Gastroesophageal sphincter (tissue), 4 donors: ENCODE results near the gene ITIH3. TPM values are rescaled to one million over a fixed set of nuclear protein-coding genes. Genes with fewer than 3 reads are reported as not detected.

Source experiments
- ATAC-seq: fragments of 150-250 bp; one replicate; pipeline ENCODE4 v1.9.1; 2016; ENCODE audit warnings: mild to moderate bottlenecking, moderate library complexity
- H3K27ac ChIP-seq, 4 donors: fragments of 200-600 bp; sonication (generic) in 3 of 4; 1 replicate in 3 of 4; 2 replicates in 1 of 4; pipeline ENCODE4 v1.5.1; 2016 to 2019
- H3K27me3 ChIP-seq: fragments of 200-600 bp; sonication (generic); one replicate; pipeline ENCODE4 v1.5.1; 2019
- H3K36me3 ChIP-seq, 2 donors: fragments of 200-600 bp; sonication (generic); one replicate each; pipeline ENCODE4 v1.5.1; 2019; ENCODE audit warnings: control low read depth in 1 of 2
- H3K4me1 ChIP-seq, 3 donors: fragments of 200-600 bp; sonication (generic); 1 replicate in 2 of 3; 2 replicates in 1 of 3; pipeline ENCODE4 v1.5.1; 2016 to 2019; ENCODE audit warnings: control low read depth in 2 of 3
- H3K4me3 ChIP-seq, 2 donors: fragments of 200-600 bp; sonication (generic); one replicate each; pipeline ENCODE4 v1.5.1; 2019; ENCODE audit warnings: mild to moderate bottlenecking in 1 of 2, moderate library complexity in 1 of 2
- H3K9me3 ChIP-seq, 3 donors: fragments of 200-600 bp; sonication (generic); one replicate each; pipeline ENCODE4 v1.5.1; 2017 to 2019; ENCODE audit warnings: control low read depth in 2 of 3
- CTCF ChIP-seq, 4 experiments: fragments of 200-600 bp in 2 of 4; fragments of 450-650 bp in 2 of 4; sonication (generic) in 1 of 4; IDR thresholded peaks; one replicate each; pipeline ENCODE4 v1.5.1; 2017 to 2019; ENCODE audit warnings: antibody characterized with exemption in 4 of 4, mild to moderate bottlenecking in 2 of 4, moderate library complexity in 2 of 4
- EP300 ChIP-seq: sonication (generic); formaldehyde crosslinking; IDR thresholded peaks from one replicate; pipeline ENCODE4 v1.6.1; 2017; ENCODE audit warnings: antibody characterized with exemption, mild to moderate bottlenecking
- POLR2A ChIP-seq, 2 donors: fragments of 450-650 bp; IDR thresholded peaks; one replicate each; pipeline ENCODE4 v1.6.1; 2017; ENCODE audit warnings: antibody characterized with exemption in 2 of 2, mild to moderate bottlenecking in 2 of 2, moderate library complexity in 1 of 2
- POLR2AphosphoS5 ChIP-seq: sonication (generic); formaldehyde crosslinking; IDR thresholded peaks from one replicate; pipeline ENCODE4 v1.6.1; 2017; ENCODE audit warnings: antibody characterized with exemption
- WGBS, 2 donors: methylation state at CpG; one replicate each; pipeline ENCODE4 v1.1.5; 2018; ENCODE audit warnings: low coverage in 1 of 2; 5-methylcytosine and 5-hydroxymethylcytosine counted together
- total RNA-seq, 4 donors: library from RNA; depleted of rRNA; stranded (reverse); fragments of >200 nt; gene quantifications; one replicate each; pipeline ENCODE4 v1.1.0, GENCODE V29; 2016

The ITIH3 gene
- total RNA-seq, 4 donors from 2014 or later = 0.27 to 9.7 (median 0.89) TPM; not detected in 1

DNA sequence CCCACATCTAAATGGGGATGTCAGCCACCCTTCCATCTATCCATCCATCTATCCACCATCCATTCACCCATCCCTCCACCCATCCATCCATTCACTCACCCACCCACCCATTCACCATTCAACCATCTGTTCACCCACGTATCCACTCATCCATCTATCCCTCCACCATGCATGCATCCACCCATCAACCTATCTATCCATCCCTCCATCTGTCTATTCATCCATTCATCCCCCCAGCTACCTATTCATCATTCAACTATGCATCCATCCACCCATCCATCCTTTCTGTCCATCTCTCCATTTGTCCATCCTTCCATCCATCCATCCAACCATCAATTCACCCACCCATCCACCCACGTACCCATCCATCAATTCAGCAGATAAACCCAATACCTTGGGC lies 14.6 kb downstream of the ITIH3 start:
- no peaks in the 10 kb centered on the region for H3K9me3 ChIP-seq
- TF ChIP-seq CTCF (IDR thresholded peaks at IDR 0.05) (no peak), POLR2AphosphoS5 (no peak), POLR2A (IDR thresholded peaks at IDR 0.05) (no peak), EP300 (no peak)
- H3K4me1 ChIP-seq = no peaks in the 10 kb centered on the region
- no peaks in the 10 kb centered on the region for H3K36me3 ChIP-seq
- no peak overlapping the region for H3K27ac ChIP-seq
- no peak overlapping the region for H3K4me3 ChIP-seq
- peaks cover 10% of the 10 kb centered on the region for H3K27me3 ChIP-seq
- 76 to 88% methylated on average over 2 of the region's 2 CpGs for WGBS, 2 donors
- no peak for ATAC-seq

DNA sequence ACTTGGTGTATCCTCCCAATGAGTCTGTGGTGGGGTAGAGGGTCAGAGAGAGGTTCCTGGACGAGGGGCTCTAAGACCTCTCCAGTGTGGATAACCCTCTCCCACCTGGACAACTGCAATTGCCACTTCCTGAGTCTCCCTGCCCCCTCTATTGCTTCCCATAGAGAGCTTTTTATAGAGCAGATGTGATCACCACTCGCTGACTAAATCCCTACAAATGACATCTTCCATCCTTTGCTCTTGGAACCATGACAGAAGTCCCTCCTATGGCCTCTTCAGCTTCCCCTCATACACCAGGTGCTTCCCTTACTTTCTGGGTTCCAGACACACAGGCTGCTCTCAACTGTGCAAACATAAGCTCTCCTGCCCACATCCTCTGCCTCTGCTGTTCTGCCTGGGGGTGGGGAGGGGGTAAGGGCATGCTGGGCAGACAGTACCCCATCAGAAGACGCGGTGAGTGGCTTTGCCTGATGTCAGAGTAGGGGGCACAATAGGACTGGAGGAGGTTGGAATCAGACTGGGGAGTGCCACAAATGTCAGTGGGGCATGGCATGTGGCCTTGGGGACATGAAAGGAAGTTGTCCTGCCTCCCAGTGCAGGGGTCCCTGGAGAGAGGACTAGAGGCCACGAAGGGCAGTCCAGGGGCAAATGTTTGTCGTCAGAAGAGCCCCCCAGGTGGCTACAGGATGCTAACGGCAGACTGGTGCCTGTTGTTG lies 15.2 kb downstream of the ITIH3 start:
- Histone ChIP-seq H3K4me1 (no peaks in the 10 kb centered on the region), H3K36me3 (no peaks in the 10 kb centered on the region), H3K27me3 (peaks cover 7% of the 10 kb centered on the region), H3K27ac (no peak overlapping the region), H3K4me3 (no peak overlapping the region), H3K9me3 (no peaks in the 10 kb centered on the region)
- TF ChIP-seq POLR2AphosphoS5 = no peak
- TF ChIP-seq EP300 = no peak
- TF ChIP-seq CTCF (IDR thresholded peaks at IDR 0.05) = no peak
- no peak for TF ChIP-seq POLR2A (IDR thresholded peaks at IDR 0.05)
- 43 to 60% methylated on average over 4 to 5 of the region's 7 CpGs for WGBS, 2 donors
- ATAC-seq = no peak

DNA sequence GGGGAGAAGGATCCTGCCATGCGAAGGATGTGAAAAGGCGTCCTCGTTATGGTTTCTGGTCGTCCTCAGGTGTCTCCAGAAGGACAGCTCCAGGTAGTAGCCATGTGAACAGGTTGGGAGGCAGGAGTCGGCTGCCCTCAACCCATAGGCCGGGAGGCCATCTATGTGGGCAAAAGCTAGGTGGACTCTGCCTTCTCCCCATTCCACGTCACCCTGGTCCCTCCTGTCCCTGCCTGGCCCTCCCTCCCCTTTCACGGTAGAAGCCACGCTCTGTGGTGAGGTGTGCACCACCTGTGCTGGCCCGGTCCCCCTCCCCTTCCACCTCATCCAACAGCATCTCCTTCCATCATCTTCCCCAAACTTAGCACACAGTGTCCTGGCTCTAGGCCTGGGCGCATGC lies 16.3 kb downstream of the ITIH3 start:
- no peaks in the 10 kb centered on the region for H3K4me1 ChIP-seq
- WGBS, 2 donors = 80 to 90% methylated on average over 3 to 10 of the region's 11 CpGs
- H3K27me3 ChIP-seq = peaks cover 6% of the 10 kb centered on the region
- no peaks in the 10 kb centered on the region for H3K9me3 ChIP-seq
- no peak for TF ChIP-seq CTCF (IDR thresholded peaks at IDR 0.05)
- no peak for TF ChIP-seq POLR2AphosphoS5
- no peak for TF ChIP-seq EP300
- no peak for TF ChIP-seq POLR2A (IDR thresholded peaks at IDR 0.05)
- ATAC-seq = no peak
- no peaks in the 10 kb centered on the region for H3K36me3 ChIP-seq
- no peak overlapping the region for H3K4me3 ChIP-seq
- H3K27ac ChIP-seq = no peak overlapping the region

DNA sequence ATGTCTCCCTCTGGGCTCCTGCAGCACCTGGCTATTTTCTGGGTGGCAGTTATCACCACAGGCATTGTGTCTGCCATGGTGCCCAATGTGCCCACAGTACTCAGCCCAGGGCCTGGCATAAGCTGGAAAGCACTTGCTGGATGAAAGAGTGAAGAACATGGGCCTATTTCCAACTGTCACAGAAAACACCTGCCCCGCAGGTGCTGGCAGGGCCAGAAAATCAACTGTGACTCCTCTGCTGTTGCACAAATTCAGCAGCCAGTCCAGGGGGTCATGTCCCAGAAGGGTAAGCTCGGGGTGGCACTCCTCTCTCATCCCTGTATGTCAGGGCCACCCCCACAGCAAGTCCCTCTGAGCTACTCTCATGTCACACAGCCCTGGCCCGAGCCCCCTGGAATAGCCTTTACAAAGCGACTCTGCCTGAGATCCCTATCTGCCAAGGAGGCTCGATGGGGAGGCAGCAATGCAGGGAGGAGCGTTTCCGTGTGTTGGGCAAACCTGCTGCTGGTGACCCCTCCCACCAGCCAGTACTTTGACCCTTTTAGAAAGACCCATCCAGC lies 16.9 kb downstream of the ITIH3 start:
- H3K27ac ChIP-seq = no peak overlapping the region
- WGBS, 2 donors = 17% methylated on average over 1 of the region's 7 CpGs; no CpG with 5 or more reads in 1 of the 2 donors
- no peak for TF ChIP-seq POLR2AphosphoS5
- no peak for TF ChIP-seq EP300
- no peak for TF ChIP-seq POLR2A (IDR thresholded peaks at IDR 0.05)
- no peak for TF ChIP-seq CTCF (IDR thresholded peaks at IDR 0.05)
- no peak overlapping the region for H3K4me3 ChIP-seq
- H3K4me1 ChIP-seq = no peaks in the 10 kb centered on the region
- no peaks in the 10 kb centered on the region for H3K36me3 ChIP-seq
- H3K27me3 ChIP-seq = no peaks in the 10 kb centered on the region
- no peak for ATAC-seq
- H3K9me3 ChIP-seq = no peaks in the 10 kb centered on the region

DNA sequence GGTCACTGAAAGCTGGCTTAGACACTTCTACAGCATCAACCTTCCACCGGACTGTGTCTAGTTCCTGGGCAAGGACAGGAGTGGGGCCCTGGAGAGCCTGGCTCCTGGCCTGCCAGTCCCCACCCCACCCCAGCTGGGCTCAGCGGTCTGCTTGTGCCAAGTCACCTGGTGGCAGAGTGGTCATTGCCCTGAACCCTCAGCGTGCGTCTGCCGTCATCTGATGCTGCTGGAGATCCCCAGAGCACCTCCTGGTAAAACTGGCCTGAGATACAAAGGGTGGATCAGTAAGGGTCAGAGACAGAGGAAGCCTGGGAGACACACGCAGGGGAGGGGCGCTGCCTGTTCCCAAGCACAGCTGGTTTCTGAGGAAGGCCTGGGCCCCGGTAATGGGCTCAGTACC lies 19.2 kb downstream of the ITIH3 start:
- Histone ChIP-seq H3K27me3 (no peaks in the 10 kb centered on the region), H3K4me1 (no peaks in the 10 kb centered on the region), H3K27ac (no peak overlapping the region), H3K4me3 (no peak overlapping the region), H3K36me3 (no peaks in the 10 kb centered on the region), H3K9me3 (no peaks in the 10 kb centered on the region)
- no CpG with 5 or more reads among the region's 8 CpGs for WGBS, 2 donors
- TF ChIP-seq CTCF (IDR thresholded peaks at IDR 0.05) = no peak
- no peak for TF ChIP-seq POLR2A (IDR thresholded peaks at IDR 0.05)
- TF ChIP-seq POLR2AphosphoS5 = no peak
- no peak for TF ChIP-seq EP300
- no peak for ATAC-seq
